NCI-H774 (cell line): ENCODE data around the gene RANGAP1.

Experiments used
- DNase-seq: peaks from one replicate; lab custom pipeline; 2025; lab: John Stamatoyannopoulos, UW

The RANGAP1 gene

DNA sequence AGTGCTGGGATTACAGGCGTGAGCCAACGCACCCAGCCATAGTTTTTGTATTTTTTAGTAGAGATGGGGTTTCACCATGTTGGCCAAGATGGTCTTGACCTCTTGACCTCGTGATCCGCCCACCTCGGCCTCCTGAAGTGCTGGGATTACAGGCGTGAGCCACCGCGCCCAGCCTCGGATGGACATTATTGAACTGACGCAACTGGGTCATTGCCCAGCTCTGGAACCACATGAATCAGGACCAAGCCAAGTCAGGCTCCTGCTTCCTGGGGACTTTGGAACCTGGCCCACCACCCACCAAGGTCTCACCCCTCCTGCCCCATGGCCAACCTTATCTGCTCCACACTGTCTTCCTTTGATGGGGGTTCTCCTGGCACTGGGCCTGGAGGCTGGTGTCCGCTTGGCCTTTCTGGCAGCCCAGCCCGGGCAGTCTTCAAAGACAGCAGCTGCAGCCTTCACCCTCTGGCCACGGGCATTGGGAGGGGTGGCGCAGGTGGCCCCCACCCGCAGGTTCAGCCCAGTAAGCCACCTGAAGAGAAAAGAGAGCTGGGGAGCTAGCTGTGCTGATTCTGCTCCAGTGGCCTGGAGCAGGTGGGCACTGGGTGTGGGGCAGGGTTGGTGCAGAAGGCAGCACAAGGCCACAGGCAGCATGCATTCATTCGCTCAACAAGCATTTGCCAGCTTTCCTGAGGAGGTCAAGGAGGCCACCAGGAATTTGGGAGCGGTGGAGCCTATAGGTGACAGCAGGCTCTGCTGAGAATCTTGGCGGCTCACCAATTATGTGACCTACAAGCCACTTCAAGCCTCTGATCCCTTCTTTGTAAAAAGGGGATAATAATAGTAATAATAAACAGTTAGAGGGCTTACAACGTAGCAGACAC lies 50.9 kb downstream of the RANGAP1 start:
- no peak for DNase-seq

DNA sequence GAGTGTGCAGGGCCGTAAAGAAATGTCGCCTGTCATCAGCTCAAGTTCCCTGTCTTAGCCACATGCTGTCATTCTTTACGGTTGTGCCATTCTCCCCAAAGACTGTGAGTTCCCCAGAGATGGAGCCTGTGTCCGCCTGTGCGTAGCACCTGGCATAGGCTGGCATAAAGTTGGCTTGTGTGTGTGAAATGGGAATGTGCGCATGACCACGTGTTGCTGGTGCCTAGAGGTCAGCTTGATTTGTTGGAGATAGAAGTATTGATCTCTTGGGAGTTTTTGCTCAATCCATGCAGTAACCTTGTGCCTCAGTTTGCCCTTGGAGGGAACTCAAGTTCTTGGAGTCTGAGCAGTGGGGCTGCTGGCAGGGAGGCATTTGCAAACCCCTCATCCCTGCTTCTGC lies 54.6 kb downstream of the RANGAP1 start:
- DNase-seq: no peak

DNA sequence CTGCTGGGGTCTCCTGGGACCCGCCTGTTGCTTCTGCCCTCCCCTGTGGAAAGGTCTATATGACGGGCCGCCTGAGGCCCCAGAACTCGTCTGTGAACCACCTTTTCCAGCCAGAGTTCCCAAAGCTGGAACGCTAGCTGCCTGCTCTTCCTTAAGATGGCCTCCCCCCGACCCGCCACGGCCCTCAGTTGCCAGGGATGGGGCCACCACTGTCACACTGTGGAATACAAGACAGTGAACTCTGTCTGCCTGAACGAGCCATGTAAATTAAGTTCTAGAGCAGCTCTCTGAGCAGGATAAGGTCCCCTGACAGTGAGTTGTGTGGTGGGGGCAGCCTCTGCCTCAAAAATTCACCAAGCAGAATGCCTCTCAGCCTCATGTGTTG lies 55.6 kb downstream of the RANGAP1 start:
- no peak for DNase-seq

DNA sequence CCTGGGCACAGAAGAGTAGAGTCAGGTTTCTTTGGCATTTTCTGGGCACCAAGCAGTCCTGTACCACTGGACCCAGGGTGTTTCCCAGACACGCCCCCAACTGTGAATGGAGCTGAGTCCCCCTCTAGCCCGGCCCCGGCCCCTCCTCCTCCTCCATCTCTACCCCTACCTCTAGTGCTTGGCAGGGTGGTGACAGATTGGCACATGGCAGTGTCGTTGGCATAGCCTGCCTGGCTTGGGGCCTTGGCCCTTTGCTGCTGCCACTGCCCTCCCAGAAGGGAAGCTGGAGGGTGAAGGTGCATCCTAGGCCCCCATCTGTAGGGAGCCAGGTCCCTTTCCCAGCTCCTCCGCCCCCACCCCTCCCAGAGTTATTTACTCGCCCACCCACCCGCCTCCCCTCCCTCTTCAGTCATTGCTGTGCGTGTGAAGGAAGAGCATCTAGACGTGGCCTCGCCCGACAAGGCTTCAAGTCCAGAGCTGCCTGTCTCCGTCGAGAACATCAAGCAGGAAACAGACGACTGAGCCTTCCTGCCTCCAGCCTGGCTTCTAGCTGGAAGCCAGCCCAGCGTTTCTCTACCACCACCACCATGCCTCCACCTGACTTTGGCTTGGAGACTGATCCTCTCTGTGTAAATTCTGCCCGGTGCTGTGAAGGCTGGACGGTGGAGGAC lies 56.1 kb downstream of the RANGAP1 start:
- DNase-seq: no peak

DNA sequence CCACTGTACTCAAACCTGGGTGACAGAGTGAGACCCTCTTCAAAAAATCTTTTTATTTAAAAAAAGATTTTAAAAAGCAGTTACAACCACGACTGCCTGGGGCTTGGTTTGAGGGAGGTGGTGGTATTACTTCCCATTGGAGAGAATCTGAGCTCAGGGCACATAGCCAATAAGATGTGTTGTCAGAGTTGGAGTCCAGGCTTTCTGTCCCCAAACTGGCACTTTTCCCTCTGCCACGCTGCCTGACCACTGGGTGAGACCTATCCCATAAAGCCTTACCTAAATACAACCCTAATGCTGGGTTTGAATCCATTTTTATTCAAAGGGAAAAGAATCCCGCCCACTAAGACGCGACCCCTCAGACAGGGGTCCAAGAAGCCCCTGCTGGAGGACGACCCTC lies 56.8 kb downstream of the RANGAP1 start:
- DNase-seq: no peak

DNA sequence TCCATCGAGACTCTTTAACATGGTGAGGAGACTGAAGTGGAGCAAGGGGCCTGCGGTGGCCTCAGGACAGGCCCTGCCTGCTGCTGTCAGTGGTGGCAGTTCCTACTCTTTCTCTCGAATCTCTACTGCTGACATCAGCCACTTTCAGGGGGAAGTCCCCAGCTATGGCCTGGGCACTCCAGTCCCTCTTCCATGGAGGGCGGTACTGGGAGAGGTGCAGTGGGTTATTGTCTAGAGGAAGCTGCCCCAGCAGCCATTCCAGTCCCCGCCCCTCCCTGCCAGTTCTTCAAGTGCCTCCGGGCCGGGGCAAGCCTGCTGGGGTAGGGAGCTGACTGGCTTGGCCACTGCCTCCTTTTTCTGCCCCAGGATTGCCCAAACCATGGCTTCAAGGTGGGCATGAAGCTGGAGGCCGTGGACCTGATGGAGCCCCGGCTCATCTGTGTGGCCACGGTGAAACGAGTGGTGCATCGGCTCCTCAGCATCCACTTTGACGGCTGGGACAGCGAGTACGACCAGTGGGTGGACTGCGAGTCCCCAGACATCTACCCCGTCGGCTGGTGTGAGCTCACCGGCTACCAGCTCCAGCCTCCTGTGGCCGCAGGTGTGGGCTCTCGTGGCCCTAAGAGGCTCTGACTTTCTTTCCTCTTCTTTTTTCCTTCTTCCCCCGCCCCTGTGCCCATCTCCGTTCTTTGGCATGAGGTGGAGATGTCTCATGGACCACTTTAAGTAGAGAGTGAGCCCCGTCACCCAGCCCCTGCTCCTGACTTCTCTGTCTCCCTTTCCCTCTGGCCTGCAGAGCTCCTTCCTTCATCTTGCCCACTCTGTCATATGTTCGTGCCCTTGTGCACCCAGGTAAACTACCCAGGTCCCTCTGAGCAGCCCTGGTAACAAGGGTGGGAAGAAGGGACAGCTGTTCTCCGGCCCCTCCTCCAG lies 59.0 kb downstream of the RANGAP1 start:
- no peak for DNase-seq

DNA sequence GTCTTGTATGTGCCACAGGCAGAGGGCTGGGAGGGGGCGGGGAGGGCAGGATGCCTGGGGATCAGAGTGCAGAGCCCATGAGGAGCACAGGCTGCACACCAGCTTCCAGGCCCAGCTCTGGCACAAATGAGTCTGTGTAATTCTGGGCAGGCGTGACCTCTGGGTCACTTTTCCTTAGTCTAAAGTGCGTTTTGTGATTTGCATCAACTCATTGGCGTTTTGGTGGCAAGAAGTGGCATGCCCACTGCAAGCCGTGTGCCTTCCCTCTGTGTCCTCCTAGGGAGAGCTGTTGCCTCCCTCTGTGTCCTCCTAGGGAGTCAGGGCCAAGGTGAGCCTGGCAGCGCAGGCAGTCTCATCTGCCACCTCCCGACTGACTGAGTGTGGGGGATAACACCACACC lies 62.5 kb downstream of the RANGAP1 start:
- no peak for DNase-seq

DNA sequence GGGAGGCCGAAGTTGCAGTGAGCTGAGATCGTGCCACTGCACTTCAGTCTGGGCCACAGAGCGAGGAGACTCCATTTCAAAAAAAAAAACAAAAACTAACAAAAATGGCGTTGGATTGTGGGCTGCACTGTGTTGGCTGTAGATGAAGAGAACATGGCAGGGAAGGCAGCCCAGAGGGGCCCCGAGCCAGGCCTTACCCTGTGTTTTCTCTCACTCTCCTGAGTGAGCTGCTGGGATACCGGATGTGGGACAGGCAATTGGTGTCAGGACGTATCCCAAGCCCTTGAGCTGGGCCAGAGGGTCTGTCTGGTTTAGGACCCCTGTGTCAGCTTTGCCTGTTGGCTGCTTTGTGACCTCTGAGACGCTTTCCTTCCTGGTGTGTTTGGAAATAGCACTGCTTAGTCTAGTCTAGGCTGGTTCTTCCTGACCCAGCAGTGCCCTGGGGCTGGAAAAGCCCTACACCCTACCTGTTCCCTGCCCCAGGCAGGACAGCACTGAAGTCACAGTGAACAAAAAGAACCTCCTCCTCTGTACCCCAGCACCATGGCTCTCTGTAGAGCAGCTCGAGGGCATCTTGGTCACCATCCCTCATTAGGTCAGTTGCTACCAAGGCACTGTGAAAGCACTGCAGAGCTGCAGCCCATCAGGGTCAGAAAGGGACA lies 63.0 kb downstream of the RANGAP1 start:
- no peak for DNase-seq

DNA sequence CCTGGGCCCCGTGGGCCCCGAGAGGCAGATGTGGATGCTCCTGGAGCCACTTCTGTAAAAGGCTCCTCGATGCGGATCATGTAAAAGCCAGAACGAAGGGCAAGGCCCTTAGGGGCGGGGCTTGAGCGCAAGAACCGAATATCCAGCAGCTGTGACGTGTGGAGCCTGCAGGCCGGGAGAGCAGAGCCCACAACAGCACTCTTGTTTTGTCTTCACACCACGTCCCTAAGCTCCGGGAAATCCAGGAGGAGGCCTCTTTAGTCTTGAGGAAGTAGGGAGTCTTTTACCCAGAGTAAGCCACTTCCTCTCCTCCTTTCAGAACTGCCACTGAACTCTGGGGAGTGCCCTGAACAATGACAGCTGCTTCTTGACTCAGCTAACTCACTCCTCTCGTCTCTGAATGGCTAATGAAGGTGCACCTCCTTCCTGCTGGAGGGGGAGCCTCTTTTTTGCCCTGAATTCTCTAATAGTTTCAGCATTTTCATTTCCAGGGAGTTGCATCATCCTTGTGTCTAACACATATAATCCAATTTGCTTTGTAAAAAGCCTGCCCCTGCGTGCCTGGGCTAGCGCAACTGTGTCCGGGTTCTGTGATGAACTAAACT lies 68.3 kb downstream of the RANGAP1 start:
- DNase-seq: no peak

DNA sequence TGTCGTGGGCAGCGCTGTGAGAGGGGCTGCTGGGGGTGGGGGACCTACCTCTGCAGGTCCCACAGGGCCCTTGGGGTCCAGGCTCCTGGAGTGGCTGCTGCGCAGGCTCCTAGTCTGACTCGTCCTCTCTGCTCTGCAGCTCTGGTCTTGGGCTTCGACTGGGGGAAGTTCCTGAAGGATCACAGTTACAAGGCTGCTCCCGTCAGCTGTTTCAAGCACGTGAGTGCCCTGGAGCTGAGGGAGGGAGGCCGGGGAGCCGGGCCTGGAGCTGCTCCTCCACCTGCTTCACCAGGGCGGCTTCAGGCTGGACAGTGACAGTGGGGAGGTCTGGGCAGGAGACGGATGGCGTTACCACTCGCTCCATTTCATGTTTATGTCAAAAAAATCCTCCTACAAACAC lies 69.0 kb downstream of the RANGAP1 start:
- no peak for DNase-seq

DNA sequence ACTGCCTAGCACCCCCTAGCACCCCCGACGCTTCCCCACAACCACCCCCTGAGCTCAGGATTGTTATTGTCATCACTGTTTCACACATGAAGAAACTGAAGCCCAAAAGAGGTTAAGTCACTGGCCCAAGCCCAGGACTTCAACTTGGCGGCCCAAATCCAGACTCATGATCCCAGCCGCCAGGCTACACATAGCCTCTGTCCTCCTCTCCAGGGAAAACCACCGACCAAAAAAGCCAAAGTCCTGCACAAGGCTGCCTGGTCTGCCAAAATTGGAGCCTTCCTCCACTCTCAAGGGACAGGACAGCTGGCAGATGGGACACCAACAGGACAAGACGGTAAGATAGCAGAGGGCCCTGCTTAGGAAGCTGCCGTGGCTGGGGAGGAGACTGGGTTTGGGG lies 70.1 kb downstream of the RANGAP1 start:
- no peak for DNase-seq

DNA sequence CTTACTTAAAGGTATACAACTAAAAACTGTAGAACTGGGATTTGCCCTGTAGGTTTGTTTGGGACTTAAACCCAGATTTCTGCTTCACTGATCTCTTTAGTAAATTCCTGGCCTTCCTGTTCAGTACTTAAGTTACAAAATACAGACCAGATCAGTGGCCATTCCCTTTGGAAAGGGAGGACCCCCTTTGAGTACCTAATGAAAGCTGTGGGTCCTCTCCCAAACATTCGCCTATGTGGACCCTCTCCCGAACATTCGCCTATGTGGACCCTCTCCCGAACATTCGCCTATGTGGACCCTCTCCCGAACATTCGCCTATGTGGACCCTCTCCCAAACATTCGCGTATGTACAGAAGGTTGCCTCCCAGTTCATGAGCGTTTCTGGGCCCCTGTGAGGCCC lies 70.6 kb downstream of the RANGAP1 start:
- DNase-seq: no peak

DNA sequence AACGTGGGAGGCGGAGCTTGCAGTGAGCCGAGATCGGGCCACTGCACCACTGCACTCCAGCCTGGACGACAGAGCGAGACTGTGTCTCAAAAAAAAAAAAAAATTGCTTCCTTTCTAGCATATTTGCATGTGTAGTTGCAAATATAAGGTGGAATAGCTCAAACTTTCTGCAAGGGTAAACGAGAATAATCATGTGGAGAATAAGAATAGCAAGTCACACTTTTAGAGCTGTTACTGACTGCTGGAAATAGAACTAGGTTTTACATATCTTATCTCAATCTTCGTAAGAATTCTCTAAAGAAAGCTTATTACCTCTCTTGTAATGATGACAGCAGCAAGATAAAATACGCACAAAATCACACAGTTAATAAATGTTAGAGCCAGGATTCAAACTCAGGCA lies 79.3 kb downstream of the RANGAP1 start:
- no peak for DNase-seq

DNA sequence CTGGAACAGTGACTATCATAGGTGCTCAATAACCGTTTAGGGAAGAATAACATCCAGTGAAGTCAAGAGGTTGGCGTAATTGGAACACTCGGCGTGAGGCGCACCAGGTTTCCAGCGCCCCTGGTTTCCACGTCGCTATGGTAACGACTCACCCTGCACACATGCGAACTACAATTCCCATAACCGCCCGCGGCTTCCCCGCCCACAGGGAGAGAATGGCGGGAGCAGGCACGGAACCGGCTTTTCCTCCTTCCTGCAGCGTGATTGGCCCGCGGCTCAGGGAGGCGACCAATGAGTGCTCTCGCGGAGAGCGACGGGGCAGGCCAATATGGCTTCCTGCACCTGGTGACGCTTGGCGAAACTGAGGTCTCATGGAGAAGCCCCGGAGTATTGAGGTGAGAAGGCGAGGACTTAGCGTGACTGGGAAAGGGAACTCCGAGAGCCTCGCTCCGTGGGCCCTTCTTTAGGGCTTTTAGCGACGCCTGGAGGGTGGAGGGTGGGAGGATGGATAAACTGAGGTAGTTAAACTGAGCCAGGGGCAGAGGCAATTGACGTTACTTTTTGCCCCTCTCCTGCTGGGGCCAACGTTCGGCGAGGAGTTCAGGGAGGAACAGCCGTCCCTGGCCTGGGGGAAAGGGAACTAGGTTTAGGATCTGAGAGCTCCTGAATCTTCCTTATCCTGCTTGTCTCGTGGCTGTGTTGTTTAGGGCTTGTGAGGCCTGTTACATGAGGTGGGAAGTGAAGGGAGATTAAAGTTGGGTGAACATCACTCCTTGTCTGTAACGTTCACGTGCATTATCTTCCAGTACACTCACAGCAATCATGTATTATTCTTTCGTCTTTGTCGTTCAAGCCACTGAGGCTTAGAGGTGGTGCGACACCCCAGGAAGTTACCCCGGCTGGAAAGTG lies 80.7 kb downstream of the RANGAP1 start, which contains the start of gene L3MBTL2:
Gene L3MBTL2, plus strand, starts transcription at position 321 of the 909 bp plus-strand sequence. Its CDS starts 51 bp downstream, at position 372.
- DNase-seq: peak; percentile 88

DNA sequence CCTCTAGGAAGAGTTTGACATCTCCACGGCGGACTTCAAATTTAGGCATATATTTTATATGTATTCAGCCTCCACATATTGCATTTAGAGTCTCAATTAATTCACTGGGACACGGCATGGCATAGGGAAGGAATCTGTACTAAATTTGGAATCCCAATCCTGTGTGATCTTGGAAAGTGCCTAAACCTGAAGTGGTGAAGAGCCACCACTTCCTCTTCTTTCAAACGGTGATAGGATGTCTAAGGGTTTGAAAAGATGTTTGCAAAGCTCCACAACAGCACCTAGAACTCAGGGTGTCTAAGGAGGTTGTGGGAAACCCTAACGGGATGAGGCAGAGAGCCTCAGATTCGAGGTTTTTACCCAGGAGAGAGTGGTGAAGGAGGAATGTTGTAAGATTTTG lies 81.9 kb downstream of the RANGAP1 start:
- no peak for DNase-seq

DNA sequence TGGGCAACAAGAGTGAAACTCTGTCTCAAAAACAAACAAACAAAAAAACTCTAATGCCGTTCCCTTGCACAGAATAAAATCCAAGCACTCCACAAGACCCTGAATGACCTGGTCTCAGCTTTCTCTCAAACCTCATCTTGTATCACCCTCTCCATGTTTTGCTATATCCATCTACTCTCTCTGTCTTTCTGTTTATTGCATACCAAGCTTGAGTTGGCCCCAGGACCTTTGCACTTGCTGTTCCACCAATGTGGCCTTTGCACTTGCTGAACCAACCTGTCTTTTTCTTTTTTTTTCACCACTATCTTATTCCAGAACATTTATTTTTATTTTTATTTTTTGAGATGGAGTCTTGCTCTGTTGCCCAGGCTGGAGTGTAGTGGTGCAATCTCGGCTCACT lies 82.9 kb downstream of the RANGAP1 start:
- DNase-seq: no peak

DNA sequence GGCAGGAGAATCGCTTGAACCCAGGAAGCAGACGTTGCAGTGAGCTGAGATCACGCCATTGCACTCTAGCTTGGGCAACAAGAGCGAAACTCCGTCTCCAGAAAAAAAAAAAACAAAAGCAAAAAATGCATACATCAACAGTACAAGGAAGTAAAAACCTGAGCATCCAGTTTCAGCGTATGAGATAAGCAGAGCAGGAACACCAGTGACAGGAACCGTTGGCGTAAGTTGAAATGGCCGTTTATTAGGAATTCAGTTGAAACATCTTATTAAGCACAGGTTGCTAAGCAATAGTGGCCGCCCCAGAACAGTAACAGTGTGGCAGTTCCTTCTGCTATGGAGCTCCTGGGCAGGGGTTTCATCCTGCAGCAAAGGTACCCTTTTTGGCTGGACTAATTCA lies 84.8 kb downstream of the RANGAP1 start:
- DNase-seq: no peak

DNA sequence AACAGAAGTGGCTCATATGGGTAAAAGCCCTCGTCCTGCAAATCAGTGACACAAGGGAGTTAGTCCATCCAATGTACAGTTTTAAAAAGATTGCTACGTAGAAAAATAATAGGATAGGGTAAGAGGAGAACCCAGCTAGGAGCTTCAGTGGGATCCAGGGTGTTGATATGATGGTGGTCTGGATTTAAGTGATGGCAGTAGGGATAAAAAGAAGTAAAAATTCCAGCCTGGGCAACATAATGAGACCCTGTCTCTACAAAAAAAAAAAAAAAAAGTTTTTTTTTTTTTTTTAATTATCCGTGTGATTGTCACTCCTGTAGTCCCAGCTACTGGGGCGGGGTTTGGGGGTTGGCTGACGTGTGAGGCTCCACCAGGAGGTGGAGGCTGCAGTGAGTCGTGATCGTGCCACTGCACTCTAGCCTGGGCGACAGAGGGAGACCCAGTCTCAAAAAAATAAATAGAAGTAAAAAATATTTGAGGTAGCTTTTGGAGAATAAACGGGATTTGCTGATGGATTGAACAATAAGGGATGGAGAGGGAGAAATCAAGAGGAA lies 87.9 kb downstream of the RANGAP1 start:
- DNase-seq: peak; percentile 9

DNA sequence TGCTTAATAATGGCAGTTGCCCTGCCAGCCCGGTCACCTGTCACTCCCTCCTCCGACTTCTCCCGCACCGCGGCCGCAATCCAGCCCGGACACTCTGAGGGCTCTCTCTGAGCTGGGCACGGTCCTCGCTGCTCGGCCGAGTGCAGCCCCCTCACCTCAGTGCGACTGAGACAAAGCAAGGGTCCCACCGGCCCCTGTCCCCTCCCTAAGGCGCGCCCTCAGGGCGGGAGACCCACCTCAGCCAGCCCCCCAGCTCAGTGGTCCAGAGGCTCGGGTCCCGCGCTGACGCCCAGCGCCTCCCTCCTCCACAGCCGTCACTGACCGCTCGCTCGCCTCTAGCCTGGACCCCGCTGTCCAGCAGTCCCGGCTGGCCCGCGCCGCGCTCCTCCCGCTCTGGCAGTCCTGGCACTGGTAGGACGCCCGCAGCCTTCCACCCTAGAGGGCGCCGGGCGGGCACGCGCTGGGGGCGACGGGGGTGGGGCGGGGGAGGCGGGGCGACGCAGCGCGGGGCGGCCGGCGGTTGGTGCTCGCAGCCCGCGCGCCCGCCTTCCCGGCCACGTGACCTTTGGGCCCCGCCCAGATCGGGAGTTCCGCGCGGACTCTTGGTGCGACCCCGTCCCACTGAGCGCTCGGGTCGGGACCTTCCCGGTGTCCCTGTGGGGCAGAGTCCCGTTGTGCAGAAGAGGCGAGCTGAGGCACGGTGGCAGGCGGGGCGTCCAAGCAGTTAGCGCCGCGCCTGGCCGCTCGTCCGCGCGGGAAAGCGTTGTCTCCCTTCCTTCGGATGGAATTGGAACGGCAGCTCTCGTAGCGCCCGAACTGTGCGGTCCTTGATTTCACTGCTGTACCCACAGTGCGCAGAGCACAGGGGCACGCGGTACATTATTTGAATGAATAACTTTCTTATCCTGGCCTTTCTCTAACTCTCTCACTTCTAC lies 88.7 kb downstream of the RANGAP1 start:
- DNase-seq: peak; percentile 36
